Mesodermal cell (in vitro differentiated cells): Measurements from ENCODE around the gene UIMC1.
"Not testable (repeated sequence)": the region's sequence is repeated elsewhere in the genome, so short reads cannot be mapped to it uniquely, and the experiment has no call there.

Experiments used
- H3K27ac ChIP-seq: 2 replicates; pipeline ENCODE4 v1.7.0; 2013; ENCODE audit warnings: mild to moderate bottlenecking, low read depth, low read length, moderate library complexity; ENCODE audit not compliant: severe bottlenecking
- H3K36me3 ChIP-seq: 2 replicates; pipeline ENCODE4 v1.7.1; 2013; ENCODE audit warnings: mild to moderate bottlenecking, low read length, moderate library complexity; ENCODE audit not compliant: control insufficient read depth, insufficient read depth
- H3K4me1 ChIP-seq: one replicate; pipeline ENCODE4 v1.7.1; 2013; ENCODE audit warnings: mild to moderate bottlenecking, low read length; ENCODE audit not compliant: insufficient read depth, control insufficient read depth, poor library complexity, severe bottlenecking
- H3K4me3 ChIP-seq: 2 replicates; pipeline ENCODE4 v1.7.0; 2013; ENCODE audit warnings: low read length, control low read depth, mild to moderate bottlenecking; ENCODE audit not compliant: insufficient read depth, poor library complexity, severe bottlenecking; ENCODE audit errors: extremely low read depth
- H3K9me3 ChIP-seq: 2 replicates; pipeline ENCODE4 v1.7.1; 2013; ENCODE audit warnings: mild to moderate bottlenecking, low read length, moderate library complexity; ENCODE audit not compliant: control insufficient read depth
- WGBS, 2 experiments: methylation state at CpG; one replicate each; pipeline ENCODE4 v1.1.5; 2013; ENCODE audit warnings: missing lambda C conversion rate in 2 of 2; ENCODE audit not compliant: insufficient coverage in 2 of 2; 5-methylcytosine and 5-hydroxymethylcytosine counted together

The UIMC1 gene

GRCh38 chr5:177008716-177009115 is 2.1 kb upstream of the UIMC1 start:
- H3K36me3 ChIP-seq, result peaks cover 11% of the 10 kb centered on the region
- peaks cover 11% of the 10 kb centered on the region for H3K4me1 ChIP-seq
- no peak overlapping the region for H3K27ac ChIP-seq
- no peak overlapping the region for H3K4me3 ChIP-seq
- no peaks in the 10 kb centered on the region for H3K9me3 ChIP-seq
- WGBS, 2 experiments, result 83 to 100% methylated on average over 1 of the region's 2 CpGs

GRCh38 chr5:177005619-177006264 is 837 bp downstream of the UIMC1 start:
- H3K4me1 ChIP-seq, result peaks cover 12% of the 10 kb centered on the region
- H3K27ac ChIP-seq, result peak overlapping the region; percentile 94
- H3K4me3 ChIP-seq, result peak overlapping the region; percentile 87
- WGBS, 2 experiments, result 0% methylated on average over 44 to 50 of the region's 51 CpGs
- H3K9me3 ChIP-seq, result no peaks in the 10 kb centered on the region
- H3K36me3 ChIP-seq, result peaks cover 22% of the 10 kb centered on the region

- Histone ChIP-seq H3K4me1 (peaks cover 12% of the 10 kb centered on the region), H3K27ac (no peak overlapping the region), H3K4me3 (peak overlapping the region; percentile 87), H3K9me3 (no peaks in the 10 kb centered on the region), H3K36me3 (peaks cover 25% of the 10 kb centered on the region)
- WGBS, 2 experiments, result 96 to 97% methylated on average over 4 to 7 of the region's 10 CpGs
Observed at GRCh38 chr5:177004961-177005360, 1.6 kb downstream of the UIMC1 start.

GRCh38 chr5:177003649-177004048 is 2.9 kb downstream of the UIMC1 start:
- peaks cover 12% of the 10 kb centered on the region for H3K4me1 ChIP-seq
- 94% methylated on average over 5 of the region's 5 CpGs; no CpG with 5 or more reads in 1 of the 2 experiments for WGBS, 2 experiments
- no peak overlapping the region for H3K4me3 ChIP-seq
- H3K36me3 ChIP-seq, result peaks cover 25% of the 10 kb centered on the region
- no peak overlapping the region for H3K27ac ChIP-seq
- H3K9me3 ChIP-seq, result no peaks in the 10 kb centered on the region

- Histone ChIP-seq H3K36me3 (peaks cover 27% of the 10 kb centered on the region), H3K4me1 (peaks cover 11% of the 10 kb centered on the region)
- H3K27ac ChIP-seq, H3K4me3 ChIP-seq, H3K9me3 ChIP-seq: not testable (repeated sequence)
Observed at GRCh38 chr5:176999526-176999925, 7.1 kb downstream of the UIMC1 start.

GRCh38 chr5:176998828-176999227 is 7.8 kb downstream of the UIMC1 start:
- Histone ChIP-seq H3K9me3 (peaks cover 10% of the 10 kb centered on the region), H3K36me3 (peaks cover 27% of the 10 kb centered on the region), H3K27ac (no peak overlapping the region), H3K4me3 (no peak overlapping the region), H3K4me1 (peaks cover 6% of the 10 kb centered on the region)
- WGBS, 2 experiments, result 60 to 83% methylated on average over 1 to 2 of the region's 5 CpGs

GRCh38 chr5:176996780-176997179 is 9.8 kb downstream of the UIMC1 start:
- Histone ChIP-seq H3K27ac (peak overlapping the region; percentile 11), H3K36me3 (peaks cover 30% of the 10 kb centered on the region)
- WGBS, 2 experiments, result 95 to 100% methylated on average over 4 of the region's 5 CpGs

GRCh38 chr5:176995896-176996767 is 10.4 kb downstream of the UIMC1 start:
- Histone ChIP-seq H3K36me3 (peaks cover 27% of the 10 kb centered on the region), H3K27ac (peak overlapping the region; percentile 11)
- WGBS, 2 experiments, result 86 to 100% methylated on average over 2 of the region's 4 CpGs

More at GRCh38 chr5:176996780-176997179, 9.8 kb downstream of the UIMC1 start:
- Histone ChIP-seq H3K4me1 (peaks cover 4% of the 10 kb centered on the region), H3K4me3 (no peak overlapping the region), H3K9me3 (peaks cover 12% of the 10 kb centered on the region)

GRCh38 chr5:176995122-176995490 is 11.5 kb downstream of the UIMC1 start:
- H3K9me3 ChIP-seq, result peaks cover 12% of the 10 kb centered on the region

More at GRCh38 chr5:176995896-176996767, 10.4 kb downstream of the UIMC1 start:
- H3K4me3 ChIP-seq, result no peak overlapping the region
- H3K4me1 ChIP-seq, result peaks cover 4% of the 10 kb centered on the region
- peaks cover 12% of the 10 kb centered on the region for H3K9me3 ChIP-seq

GRCh38 chr5:176994460-176995121 is 12.0 kb downstream of the UIMC1 start:
- H3K36me3 ChIP-seq, result peaks cover 25% of the 10 kb centered on the region
- H3K4me1 ChIP-seq, result peaks cover 4% of the 10 kb centered on the region
- H3K9me3 ChIP-seq, result peaks cover 12% of the 10 kb centered on the region
- peak overlapping the region; percentile 87 for H3K27ac ChIP-seq
- H3K4me3 ChIP-seq, result no peak overlapping the region
- 95 to 98% methylated on average over 6 to 7 of the region's 7 CpGs for WGBS, 2 experiments

More at GRCh38 chr5:176995122-176995490, 11.5 kb downstream of the UIMC1 start:
- peak overlapping the region; percentile 87 for H3K27ac ChIP-seq
- WGBS, 2 experiments, result 100% methylated on average over 1 to 2 of the region's 3 CpGs
- H3K4me1 ChIP-seq, result peaks cover 4% of the 10 kb centered on the region
- H3K36me3 ChIP-seq, result peaks cover 26% of the 10 kb centered on the region
- H3K4me3 ChIP-seq, result no peak overlapping the region
